Left kidney (tissue), 2 donors: ENCODE measurements around the gene DAPK1. TPM values are rescaled to one million over a fixed set of nuclear protein-coding genes. Genes with fewer than 3 reads are reported as not detected.

Source experiments
- DNase-seq: peaks from one replicate; pipeline ENCODE4 v3.0.0-alpha.2; 2013
- polyA plus RNA-seq: library from polyadenylated mRNA; unstranded; fragments of 120-200 nt; gene quantifications from one replicate; pipeline ENCODE4 v1.2.1, GENCODE V29; 2013; ENCODE audit not compliant: insufficient read length

The DAPK1 gene
- polyA plus RNA-seq, 1 donor = 92.1 TPM

- no peak for DNase-seq
These were observed 114.1 kb downstream of the DAPK1 start for GRCh38 chr9:87611776-87612175.

- DNase-seq = no peak
These were observed 114.9 kb downstream of the DAPK1 start for GRCh38 chr9:87612536-87612935.

- DNase-seq = no peak
These were observed 115.8 kb downstream of the DAPK1 start for GRCh38 chr9:87613265-87614111.

DNA sequence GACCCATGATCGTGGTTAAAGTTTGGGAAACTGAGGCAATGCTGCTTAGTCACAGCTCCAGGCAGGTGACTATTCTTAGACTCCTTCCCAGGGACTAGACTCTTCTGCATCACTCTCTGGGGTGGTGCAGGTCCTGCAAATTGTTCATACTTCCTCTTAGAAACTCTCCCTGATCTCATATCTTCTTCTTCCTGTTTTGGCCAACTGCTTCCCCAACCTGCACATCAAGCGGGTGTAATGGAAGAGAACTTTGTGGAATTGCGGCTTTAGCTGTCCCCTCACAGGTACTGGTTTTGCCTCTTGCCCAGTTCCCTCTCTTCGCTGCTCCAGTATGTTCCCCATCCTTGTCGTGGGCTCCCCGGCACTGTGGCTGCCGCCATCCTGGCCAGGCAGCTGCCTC, 116.7 kb downstream of the DAPK1 start:
- no peak for DNase-seq

DNA sequence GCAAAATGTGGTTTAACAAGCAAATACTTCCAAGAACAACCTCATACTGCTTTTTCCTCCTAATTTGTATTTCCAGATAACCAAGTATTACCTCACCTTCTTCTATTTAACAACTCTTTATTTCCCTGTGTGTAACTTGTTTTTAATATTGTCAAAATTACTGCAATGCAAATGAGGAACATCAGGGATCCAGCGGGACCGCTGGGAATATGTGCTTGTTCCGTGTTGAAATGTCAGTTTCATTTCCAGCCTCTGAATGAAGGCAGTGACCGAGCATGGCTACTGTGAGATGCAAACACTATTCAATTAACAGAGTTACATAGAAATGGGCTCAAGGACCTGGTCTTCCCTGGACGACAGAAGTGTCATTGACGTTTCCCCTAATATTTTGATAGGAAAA, 117.5 kb downstream of the DAPK1 start:
- no peak for DNase-seq

DNA sequence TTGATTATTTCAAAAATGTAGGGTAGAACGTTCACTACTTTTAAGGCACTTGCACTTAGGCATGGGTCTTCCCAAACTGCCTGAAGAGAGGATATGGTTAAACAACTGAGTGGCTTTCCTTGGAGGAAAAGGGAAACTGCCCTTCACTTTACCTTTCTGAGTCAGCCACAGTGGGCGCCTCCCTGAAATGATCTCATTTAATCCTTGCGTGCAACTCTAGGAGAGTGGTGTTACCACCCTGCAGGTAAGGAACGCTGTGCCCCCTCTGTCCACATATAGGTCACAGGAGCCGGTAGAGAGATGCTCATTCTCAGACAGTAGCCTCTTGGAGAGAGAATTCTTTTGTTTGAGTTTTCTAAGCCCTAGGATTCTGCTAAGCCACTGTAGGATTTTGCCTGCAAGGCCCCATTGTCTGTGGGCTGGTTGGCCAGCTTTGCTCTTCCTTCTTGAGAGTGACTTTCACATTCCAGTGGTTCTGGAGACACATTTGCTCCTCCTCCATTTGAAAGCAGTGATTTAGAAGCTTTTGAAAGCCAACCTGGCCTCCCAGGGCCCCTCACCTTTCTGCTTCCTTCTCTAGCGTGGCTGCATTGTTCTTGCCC, 118.0 kb downstream of the DAPK1 start:
- no peak for DNase-seq

- no peak for DNase-seq
These were observed 120.6 kb downstream of the DAPK1 start for GRCh38 chr9:87618226-87618625.

GRCh38 chr9:87618931-87619330, 121.3 kb downstream of the DAPK1 start:
- no peak for DNase-seq

GRCh38 chr9:87619346-87619745, 121.7 kb downstream of the DAPK1 start:
- no peak for DNase-seq

GRCh38 chr9:87620731-87621322, 123.2 kb downstream of the DAPK1 start:
- DNase-seq = no peak

DNA sequence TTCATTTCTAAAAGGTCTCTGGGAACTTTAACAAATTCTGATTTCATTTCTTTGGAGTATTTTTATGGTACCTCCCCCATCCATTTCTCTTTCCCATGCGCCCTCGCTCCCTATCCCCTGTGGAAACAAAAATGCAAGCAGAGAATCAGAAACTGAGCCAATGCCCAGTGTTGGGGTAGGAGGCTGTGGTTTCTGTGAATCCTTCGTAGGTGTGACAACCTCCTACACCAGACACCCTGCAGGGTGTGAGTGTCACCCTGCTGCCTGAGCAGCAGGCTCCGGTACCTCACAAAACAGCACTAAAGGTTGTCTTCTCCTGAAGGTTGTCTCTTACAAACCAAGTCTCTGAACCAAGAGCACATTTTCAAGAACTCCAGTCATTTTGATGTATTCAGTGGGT, 124.4 kb downstream of the DAPK1 start:
- no peak for DNase-seq

GRCh38 chr9:87622923-87623322, 125.3 kb downstream of the DAPK1 start:
- no peak for DNase-seq

GRCh38 chr9:87628346-87628745, 130.7 kb downstream of the DAPK1 start:
- no peak for DNase-seq

GRCh38 chr9:87629104-87629503, 131.4 kb downstream of the DAPK1 start:
- DNase-seq = no peak

DNA sequence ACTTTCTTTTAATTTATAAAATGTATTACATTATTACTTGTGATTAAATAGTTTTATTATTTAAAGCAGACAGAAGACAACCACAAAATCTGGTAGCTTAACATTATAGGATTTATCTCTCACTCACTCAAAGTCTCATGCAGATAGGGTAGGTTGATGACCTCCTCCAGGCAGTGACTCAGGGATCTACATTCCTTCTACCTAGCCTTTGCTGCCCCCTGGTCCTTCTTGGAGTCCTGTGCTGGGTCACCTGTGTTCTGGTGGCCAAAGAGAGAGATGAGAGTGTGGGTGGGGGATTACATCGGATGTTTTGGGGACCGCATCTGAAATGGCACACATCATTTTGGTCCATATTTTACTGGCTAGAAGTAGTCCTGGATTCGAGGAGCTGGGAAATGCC, 132.6 kb downstream of the DAPK1 start:
- no peak for DNase-seq

DNA sequence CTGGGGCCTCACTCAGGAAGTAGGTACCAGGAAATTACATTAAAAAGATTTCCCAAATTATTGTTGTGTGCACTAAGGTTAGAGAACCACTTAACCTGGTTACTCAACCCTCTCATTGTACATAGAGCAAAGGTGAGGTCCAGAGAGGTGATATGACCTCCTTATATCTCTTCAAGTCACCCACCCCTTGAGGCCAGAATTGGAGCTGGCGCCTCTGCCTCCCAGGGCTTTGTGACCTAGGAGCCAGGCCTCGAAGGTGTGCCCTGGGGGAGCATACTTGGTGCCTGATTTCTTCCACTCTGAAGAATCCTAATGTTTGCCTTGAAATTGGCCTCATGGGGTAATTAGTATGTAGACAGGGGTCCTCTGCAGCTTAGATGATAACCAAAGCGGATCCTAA, 133.2 kb downstream of the DAPK1 start:
- DNase-seq = no peak

DNA sequence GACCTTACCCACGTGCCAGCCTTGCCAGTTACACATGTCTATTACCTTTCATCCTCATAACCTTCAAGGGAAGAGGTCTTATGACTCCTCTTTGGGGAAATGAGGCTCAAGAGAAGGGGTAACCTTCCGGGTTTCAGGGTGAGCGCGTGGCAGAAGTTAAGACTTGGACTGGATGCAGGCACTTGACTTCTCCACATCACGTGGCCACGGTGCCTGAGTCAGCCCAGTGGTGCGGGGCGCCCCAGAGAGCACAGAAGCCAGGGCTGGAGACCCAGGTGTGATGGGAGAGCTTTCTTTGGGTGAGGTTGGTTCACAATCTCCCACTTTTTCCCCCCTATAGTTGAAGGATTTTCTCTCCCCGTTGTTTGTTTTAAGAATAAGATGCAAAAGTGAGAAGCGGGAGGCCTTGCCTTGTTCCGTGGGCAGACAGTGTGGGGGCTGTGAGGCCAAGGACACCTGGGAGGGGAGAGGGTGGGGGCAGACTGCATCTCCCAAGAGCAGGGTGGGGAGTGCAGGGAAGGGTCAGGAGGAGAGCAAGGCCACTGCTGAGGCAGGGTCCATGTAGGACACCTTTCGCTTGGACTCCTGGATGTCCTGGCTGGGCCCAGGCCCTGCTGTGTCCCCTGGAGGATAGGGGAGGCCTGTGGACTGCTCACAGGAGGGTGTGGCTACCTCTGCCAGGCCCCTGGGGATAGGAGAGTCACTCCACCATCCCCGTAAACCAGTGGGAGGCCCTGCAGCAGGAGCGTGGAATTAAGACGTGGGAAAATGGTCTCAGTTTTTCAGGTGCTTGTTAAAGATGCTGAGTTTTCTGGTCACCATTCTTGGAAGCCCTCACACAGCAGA, 138.2 kb downstream of the DAPK1 start:
- DNase-seq = no peak

- DNase-seq = no peak
These were observed 140.6 kb downstream of the DAPK1 start for GRCh38 chr9:87638292-87638691.

GRCh38 chr9:87639949-87640348, 142.3 kb downstream of the DAPK1 start:
- DNase-seq = no peak

GRCh38 chr9:87640385-87640795, 142.7 kb downstream of the DAPK1 start:
- peak; percentile 42 for DNase-seq

GRCh38 chr9:87641067-87641466, 143.4 kb downstream of the DAPK1 start:
- DNase-seq = no peak

DNA sequence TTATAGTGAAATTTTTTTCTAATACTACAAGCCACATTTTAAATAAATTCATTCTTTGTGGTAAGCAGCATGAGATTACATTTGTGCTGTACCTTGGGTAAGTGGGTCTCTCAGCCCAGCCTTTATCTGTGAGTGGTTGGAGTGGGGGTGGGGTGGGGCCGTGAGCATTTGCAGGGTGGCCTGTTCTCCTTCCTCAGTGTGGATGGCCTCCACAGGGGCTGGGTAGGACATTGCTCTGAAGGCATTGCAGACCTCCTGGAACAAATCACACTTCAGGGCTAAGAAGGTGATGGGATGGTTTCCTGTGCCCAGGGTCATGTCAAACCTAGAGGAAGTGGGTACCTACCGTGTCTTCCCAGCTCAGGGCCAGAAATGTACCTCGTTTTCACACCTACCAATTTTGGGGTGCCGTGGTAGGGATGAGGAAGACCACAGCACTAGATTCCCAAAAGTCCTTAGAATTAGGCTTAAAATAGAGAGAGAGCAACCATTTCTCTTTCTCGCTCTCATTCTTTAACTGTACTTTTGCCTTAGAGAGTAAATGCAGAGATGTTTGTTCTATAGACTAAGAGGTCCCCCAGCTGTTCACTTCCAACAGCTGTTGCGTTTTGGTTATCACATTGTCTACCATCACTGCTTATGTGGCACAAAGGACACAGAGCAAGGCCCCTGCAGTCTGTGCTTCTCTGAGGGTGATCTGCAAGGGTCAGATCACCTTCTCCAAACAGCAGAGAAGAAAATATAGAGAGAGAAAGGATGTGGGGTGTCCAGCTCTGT, 144.9 kb downstream of the DAPK1 start:
- DNase-seq = no peak
